BLaER1 (cell line): Measurements from ENCODE around the gene ATXN7L3B.
"Not testable (repeated sequence)": the region's sequence is repeated elsewhere in the genome, so short reads cannot be mapped to it uniquely, and the experiment has no call there.

ENCODE experiments used
- H3K27ac ChIP-seq: shearing (Covaris generic); formaldehyde crosslinking; 2 replicates; pipeline ENCODE4 v1.8.1; 2022
- H3K27me3 ChIP-seq: shearing (Covaris generic); formaldehyde crosslinking; 2 replicates; pipeline ENCODE4 v1.8.1; 2022
- H3K36me3 ChIP-seq: shearing (Covaris generic); formaldehyde crosslinking; 2 replicates; pipeline ENCODE4 v1.8.1; 2022
- H3K4me1 ChIP-seq: shearing (Covaris generic); formaldehyde crosslinking; 2 replicates; pipeline ENCODE4 v1.8.1; 2022
- H3K4me2 ChIP-seq: shearing (Covaris generic); formaldehyde crosslinking; 2 replicates; pipeline ENCODE4 v1.8.1; 2022
- H3K4me3 ChIP-seq: shearing (Covaris generic); formaldehyde crosslinking; 2 replicates; pipeline ENCODE4 v1.8.1; 2022
- H3K9ac ChIP-seq: shearing (Covaris generic); formaldehyde crosslinking; 2 replicates; pipeline ENCODE4 v1.8.1; 2022
- H3K9me3 ChIP-seq: shearing (Covaris generic); formaldehyde crosslinking; 2 replicates; pipeline ENCODE4 v1.8.1; 2022
- H4K20me1 ChIP-seq: shearing (Covaris generic); formaldehyde crosslinking; 2 replicates; pipeline ENCODE4 v1.8.1; 2022
- Cebpa-rat ChIP-seq: shearing (Covaris generic); IDR thresholded peaks from 2 replicates; pipeline ENCODE4 v1.8.1; 2022

The ATXN7L3B gene, protein sequence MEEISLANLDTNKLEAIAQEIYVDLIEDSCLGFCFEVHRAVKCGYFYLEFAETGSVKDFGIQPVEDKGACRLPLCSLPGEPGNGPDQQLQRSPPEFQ

DNA sequence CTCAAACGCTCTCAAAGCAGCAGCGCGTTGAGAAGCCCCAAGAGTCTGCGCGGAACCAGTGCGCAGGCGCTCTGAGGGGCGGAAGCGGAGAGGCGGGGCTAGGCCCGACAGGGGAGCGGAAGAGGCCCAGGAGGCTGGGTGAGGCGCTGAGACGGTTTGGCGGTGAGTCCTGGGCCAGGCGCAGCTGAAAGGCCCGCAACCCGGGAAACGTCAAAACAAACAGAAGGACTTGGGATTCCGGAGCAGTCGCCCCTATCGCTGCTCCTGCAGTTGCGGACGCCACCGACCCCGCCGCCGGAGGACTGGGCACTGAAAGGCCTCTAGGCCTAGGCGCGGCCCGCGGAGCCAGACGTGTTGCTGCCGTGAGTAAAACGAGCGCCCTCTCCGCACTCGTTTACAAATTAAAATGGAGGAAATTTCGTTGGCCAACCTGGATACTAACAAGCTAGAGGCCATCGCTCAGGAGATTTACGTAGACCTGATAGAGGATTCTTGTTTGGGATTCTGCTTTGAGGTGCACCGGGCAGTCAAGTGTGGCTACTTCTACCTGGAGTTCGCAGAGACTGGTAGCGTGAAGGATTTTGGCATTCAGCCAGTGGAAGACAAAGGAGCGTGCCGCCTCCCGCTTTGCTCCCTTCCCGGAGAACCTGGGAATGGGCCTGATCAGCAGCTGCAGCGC is at the start of gene ATXN7L3B:
Gene ATXN7L3B, plus strand, starts transcription at position 129 of the 679 bp plus-strand sequence. Its CDS starts 278 bp downstream, at position 407.
- peaks cover 19% of the 10 kb centered on the region; the same call in 1 of the 2 replicates for H3K9me3 ChIP-seq
- H3K27me3 ChIP-seq, result no peaks in the 10 kb centered on the region
- H3K36me3 ChIP-seq, result peaks cover 33% of the 10 kb centered on the region
- peak within 1 kb of the TSS; percentile 97 for H3K27ac ChIP-seq
- peaks cover 34% of the 10 kb centered on the region for H3K4me1 ChIP-seq
- H3K4me2 ChIP-seq, result peak within 1 kb of the TSS; percentile 98
- peaks cover 45% of the 10 kb centered on the region for H4K20me1 ChIP-seq
- no peak for TF ChIP-seq Cebpa-rat
- peak within 1 kb of the TSS; percentile 87 for H3K4me3 ChIP-seq
- peak within 1 kb of the TSS; percentile 96 for H3K9ac ChIP-seq

DNA sequence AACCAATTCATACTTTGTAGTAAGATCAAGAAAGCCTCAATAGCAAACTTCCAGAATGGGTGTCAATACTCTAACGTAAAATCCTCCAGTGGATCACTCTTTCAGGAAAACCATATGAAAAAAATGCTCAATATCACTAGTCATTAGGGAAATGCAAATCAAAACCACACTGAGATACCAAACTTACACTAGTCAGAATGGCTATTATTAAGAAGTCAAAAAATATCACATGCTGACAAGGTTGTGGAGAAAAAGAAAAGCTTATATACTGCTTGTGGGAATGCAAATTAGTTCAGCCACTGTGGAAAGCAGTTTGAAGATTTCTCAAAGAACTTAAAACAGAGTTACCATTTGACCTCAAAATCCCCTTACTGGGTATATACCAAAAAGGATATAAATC is 49.5 kb upstream of the ATXN7L3B start:
- Histone ChIP-seq H3K27ac (no peak overlapping the region), H3K27me3 (no peaks in the 10 kb centered on the region), H3K9ac (no peak overlapping the region), H3K4me2 (peak overlapping the region; percentile 27; the same call in 1 of the 2 replicates), H3K4me3 (no peak overlapping the region), H4K20me1 (no peaks in the 10 kb centered on the region), H3K9me3 (no peaks in the 10 kb centered on the region), H3K4me1 (peaks cover 7% of the 10 kb centered on the region; the same call in 1 of the 2 replicates), H3K36me3 (no peaks in the 10 kb centered on the region)
- no peak for TF ChIP-seq Cebpa-rat

DNA sequence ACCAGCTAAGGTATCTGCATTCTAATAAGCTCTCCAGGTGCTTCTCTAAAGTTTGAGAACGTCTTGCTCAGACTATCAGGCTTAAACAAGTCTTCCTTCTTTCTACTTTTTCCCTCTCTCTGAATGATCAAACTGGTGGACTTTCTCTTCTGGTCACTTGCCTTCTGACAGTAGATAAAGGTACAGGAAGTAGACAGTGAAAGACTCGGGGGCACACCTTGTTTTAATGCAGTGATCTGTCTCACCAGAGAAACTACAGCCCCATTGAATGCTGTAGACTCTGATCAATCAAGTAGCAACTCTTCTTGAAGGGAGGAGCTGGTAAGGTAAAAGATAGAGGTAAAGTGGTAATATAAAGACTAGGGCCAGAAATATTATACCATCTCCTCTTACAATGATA is 48.1 kb upstream of the ATXN7L3B start:
- Histone ChIP-seq H3K4me1 (peaks cover 7% of the 10 kb centered on the region; the same call in 1 of the 2 replicates), H3K36me3 (no peaks in the 10 kb centered on the region), H3K9me3 (no peaks in the 10 kb centered on the region), H3K27me3 (no peaks in the 10 kb centered on the region), H4K20me1 (no peaks in the 10 kb centered on the region), H3K4me2 (no peak overlapping the region), H3K27ac (no peak overlapping the region), H3K9ac (no peak overlapping the region), H3K4me3 (no peak overlapping the region)
- no peak for TF ChIP-seq Cebpa-rat

DNA sequence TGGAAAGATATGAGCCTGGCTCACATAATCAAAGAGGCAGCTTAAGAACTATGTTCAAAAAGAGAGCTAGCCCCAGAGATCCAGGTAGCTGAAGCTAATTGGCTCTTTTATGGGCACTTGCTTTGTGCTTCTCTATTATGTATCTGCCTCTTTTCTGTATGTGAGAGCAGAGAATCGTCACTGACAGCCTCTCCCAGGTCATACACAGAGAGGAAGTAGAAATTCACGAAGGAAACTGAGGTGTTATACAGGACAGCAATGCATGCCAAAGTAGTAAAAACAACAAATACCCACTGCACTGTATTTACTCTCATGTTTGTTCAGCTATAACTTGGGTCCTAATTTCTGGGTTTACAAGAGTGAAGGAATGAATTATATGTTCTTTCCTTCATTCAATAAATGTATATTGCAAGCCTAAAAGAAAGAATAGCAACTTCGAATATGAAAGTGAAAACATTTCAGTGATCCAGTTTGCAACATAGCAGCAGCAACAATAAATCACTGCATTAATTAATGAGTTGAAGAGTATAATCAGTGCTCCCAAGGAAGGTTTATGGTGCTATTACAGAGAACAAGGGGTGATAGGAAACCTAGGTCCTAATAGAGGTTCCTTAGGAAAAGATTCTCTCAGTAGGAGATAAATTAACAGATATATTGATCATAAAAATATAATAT is 47.1 kb upstream of the ATXN7L3B start:
- Histone ChIP-seq H3K36me3 (no peaks in the 10 kb centered on the region), H3K4me2 (peak overlapping the region; percentile 16; the same call in 1 of the 2 replicates), H4K20me1 (no peaks in the 10 kb centered on the region), H3K9me3 (no peaks in the 10 kb centered on the region), H3K4me1 (peaks cover 7% of the 10 kb centered on the region; the same call in 1 of the 2 replicates), H3K27me3 (no peaks in the 10 kb centered on the region), H3K9ac (no peak overlapping the region), H3K27ac (no peak overlapping the region), H3K4me3 (no peak overlapping the region)
- no peak for TF ChIP-seq Cebpa-rat

DNA sequence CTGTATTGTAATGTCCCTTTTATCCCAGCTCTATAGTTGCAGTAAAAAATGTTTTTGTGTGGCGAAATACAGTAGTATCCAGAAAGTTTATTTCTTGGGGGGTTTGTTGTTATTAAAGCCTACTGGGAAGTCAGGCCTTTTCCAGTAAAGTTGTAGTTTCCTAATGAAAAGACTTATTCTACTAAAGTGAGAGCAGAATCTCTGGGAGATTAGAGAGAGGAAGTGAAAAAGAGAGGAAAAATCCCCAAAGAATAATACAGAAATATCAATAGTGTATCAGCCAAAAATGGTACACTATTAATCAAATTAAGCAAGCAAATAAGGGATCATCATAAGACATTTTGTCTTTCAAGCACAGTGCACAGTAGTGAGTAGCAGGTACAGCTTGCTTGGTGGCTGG is 46.3 kb upstream of the ATXN7L3B start:
- no peaks in the 10 kb centered on the region for H3K36me3 ChIP-seq
- H3K4me1 ChIP-seq, result peaks cover 7% of the 10 kb centered on the region; the same call in 1 of the 2 replicates
- no peak overlapping the region for H3K4me2 ChIP-seq
- H3K27me3 ChIP-seq, result no peaks in the 10 kb centered on the region
- no peaks in the 10 kb centered on the region for H4K20me1 ChIP-seq
- no peak overlapping the region for H3K27ac ChIP-seq
- no peak overlapping the region for H3K4me3 ChIP-seq
- no peak overlapping the region for H3K9ac ChIP-seq
- no peaks in the 10 kb centered on the region for H3K9me3 ChIP-seq
- no peak for TF ChIP-seq Cebpa-rat

DNA sequence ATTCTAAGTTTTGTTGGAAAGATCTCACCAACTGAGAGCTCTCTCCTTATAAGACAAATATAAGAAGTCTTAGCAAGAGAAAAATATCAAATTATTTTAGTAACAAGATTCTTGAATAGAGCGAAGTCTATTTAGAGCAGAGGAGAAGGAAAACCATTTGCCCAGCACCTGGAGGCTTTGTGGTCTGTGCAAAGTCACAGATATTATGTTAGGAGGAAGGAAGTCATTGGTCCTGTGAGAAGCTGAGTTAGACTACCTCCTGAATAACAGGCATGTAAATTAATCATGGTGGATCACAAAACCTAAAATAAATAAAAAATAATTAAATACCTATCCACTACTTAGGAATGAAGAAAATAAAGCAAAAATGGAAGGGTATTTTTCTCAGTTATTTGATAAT is 38.4 kb upstream of the ATXN7L3B start:
- no peak overlapping the region for H3K4me3 ChIP-seq
- no peak for TF ChIP-seq Cebpa-rat
- no peaks in the 10 kb centered on the region for H3K9me3 ChIP-seq
- H3K4me2 ChIP-seq, result no peak overlapping the region
- H3K36me3 ChIP-seq, result no peaks in the 10 kb centered on the region
- no peaks in the 10 kb centered on the region for H3K27me3 ChIP-seq
- H3K27ac ChIP-seq, result no peak overlapping the region
- peaks cover 8% of the 10 kb centered on the region for H3K4me1 ChIP-seq
- no peaks in the 10 kb centered on the region for H4K20me1 ChIP-seq
- H3K9ac ChIP-seq, result no peak overlapping the region

DNA sequence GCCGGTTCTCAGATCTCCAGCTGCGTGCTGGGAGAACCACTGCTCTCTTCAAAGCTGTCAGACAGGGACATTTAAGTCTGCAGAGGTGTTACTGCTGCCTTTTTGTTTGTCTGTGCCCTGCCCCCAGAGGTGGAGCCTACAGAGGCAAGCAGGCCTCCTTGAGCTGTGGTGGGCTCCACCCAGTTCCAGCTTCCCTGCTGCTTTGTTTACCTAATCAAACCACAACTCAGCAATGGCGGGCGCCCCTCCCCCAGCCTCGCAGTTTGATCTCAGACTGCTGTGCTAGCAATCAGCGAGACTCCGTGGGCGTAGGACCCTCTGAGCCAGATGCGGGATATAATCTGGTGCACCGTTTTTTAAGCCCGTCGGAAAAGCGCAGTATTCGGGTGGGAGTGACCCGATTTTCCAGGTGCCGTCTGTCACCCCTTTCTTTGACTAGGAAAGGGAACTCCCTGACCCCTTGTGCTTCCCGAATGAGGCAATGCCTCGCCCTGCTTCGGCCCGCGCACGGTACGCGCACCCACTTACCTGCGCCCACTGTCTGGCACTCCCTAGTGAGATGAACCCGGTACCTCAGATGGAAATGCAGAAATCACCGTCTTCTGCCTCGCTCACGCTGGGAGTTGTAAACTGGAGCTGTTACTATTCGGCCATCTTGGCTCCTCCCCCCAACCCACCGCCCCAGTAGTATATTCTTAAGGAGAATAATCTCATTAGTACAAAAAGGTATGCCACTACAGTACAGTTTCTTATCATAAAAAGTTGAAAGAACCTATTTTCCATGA is 28.6 kb upstream of the ATXN7L3B start:
- H3K36me3 ChIP-seq, H3K4me1 ChIP-seq, H3K9me3 ChIP-seq, H3K4me2 ChIP-seq, H3K27ac ChIP-seq, H3K9ac ChIP-seq, H4K20me1 ChIP-seq, H3K27me3 ChIP-seq, H3K4me3 ChIP-seq: not testable (repeated sequence)

DNA sequence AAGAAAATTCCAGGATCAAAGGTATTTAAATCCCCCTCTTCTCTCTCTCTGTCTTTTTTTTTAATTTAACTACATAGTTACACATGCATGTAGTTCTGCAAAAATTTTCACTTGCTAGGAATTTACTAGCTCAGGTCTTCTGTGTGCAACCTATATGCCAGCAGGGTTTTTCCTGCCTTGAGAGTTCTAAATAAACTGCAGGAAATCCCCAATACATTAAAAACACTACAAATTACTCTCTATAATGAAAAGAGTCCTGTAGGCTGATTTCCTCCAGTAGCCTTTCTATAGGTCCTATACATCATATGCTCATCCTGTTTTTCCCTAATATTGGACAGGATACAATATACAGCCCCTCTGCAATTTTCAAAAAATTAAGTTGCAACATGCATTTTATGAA is 27.7 kb upstream of the ATXN7L3B start:
- no peaks in the 10 kb centered on the region for H3K27me3 ChIP-seq
- H3K4me3 ChIP-seq, result no peak overlapping the region
- H3K4me2 ChIP-seq, result no peak overlapping the region
- H3K9me3 ChIP-seq, result peaks cover 3% of the 10 kb centered on the region; the same call in 1 of the 2 replicates
- no peaks in the 10 kb centered on the region for H3K4me1 ChIP-seq
- no peak overlapping the region for H3K27ac ChIP-seq
- H3K36me3 ChIP-seq, result no peaks in the 10 kb centered on the region
- no peak overlapping the region for H3K9ac ChIP-seq
- H4K20me1 ChIP-seq, result no peaks in the 10 kb centered on the region
- no peak for TF ChIP-seq Cebpa-rat

DNA sequence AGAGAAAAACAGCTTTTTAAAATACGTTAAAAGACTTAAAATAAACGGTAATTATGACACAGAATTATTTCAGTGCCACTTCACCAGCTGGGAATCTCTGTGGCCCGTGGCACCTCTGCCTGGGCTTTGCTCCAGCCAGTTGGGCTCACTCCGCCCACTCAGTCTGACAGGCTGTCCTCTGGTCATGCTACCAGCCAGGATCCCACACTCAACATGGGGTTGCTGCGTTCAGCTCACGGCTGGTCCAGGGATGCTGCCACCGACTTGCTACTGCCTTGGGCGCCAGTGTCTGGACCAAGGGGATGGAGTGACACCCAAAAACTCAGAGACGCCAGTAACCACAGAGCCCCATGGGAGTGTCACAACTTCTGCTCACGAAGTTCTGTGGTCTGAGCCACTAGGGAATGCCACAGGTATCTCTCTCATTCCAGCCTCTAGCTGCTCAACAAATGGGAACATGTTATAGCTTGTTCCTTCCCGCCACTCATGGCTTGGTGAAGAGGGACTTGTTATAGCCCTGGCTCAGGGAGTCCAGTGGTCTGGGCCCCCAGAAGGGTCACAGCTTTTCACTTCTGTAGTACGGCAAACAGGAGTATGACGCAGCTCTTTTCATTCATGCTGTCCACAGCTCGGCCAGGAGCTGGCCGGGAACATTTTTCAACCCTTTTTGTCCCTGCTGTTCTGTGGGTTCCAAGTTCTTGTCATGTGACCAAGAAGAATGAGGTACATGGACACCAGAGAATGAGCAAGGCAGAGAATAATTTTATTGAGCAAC is 23.4 kb upstream of the ATXN7L3B start:
- Histone ChIP-seq H3K27me3 (no peaks in the 10 kb centered on the region), H4K20me1 (no peaks in the 10 kb centered on the region), H3K9ac (no peak overlapping the region), H3K9me3 (peaks cover 1% of the 10 kb centered on the region; the same call in 1 of the 2 replicates), H3K4me1 (no peaks in the 10 kb centered on the region), H3K4me3 (no peak overlapping the region), H3K4me2 (no peak overlapping the region), H3K27ac (no peak overlapping the region), H3K36me3 (no peaks in the 10 kb centered on the region)
- no peak for TF ChIP-seq Cebpa-rat
